Kidney capillary endothelial cell (primary cell): ENCODE data around the gene ETFB.

ENCODE experiments used
- DNase-seq: peaks from one replicate; pipeline ENCODE4 v3.0.0-alpha.2; 2018; ENCODE audit warnings: low spot score

Gene ETFB

GRCh38 chr19:51327066-51328001, 38.9 kb downstream of the ETFB start:
- peak; percentile 30 for DNase-seq

GRCh38 chr19:51326216-51327065, 39.7 kb downstream of the ETFB start:
- DNase-seq: no peak

- DNase-seq: no peak
These were observed 40.8 kb downstream of the ETFB start for GRCh38 chr19:51325161-51325976.

GRCh38 chr19:51324167-51324481, 42.1 kb downstream of the ETFB start:
- no peak for DNase-seq

GRCh38 chr19:51323481-51324166, 42.6 kb downstream of the ETFB start:
- DNase-seq: no peak

- no peak for DNase-seq
These were observed 44.4 kb downstream of the ETFB start for GRCh38 chr19:51321799-51322198.

GRCh38 chr19:51320280-51320657, 45.9 kb downstream of the ETFB start:
- no peak for DNase-seq

- no peak for DNase-seq
These were observed 46.4 kb downstream of the ETFB start for GRCh38 chr19:51319649-51320279.

- no peak for DNase-seq
These were observed 47.2 kb downstream of the ETFB start for GRCh38 chr19:51318687-51319648.

- no peak for DNase-seq
These were observed 48.2 kb downstream of the ETFB start for GRCh38 chr19:51317968-51318367.

GRCh38 chr19:51317376-51317775, 48.8 kb downstream of the ETFB start:
- no peak for DNase-seq

GRCh38 chr19:51316688-51317087, 49.5 kb downstream of the ETFB start:
- no peak for DNase-seq

GRCh38 chr19:51311351-51312257, 54.6 kb downstream of the ETFB start, which contains the start of gene IGLON5:
IGLON5 (plus strand) TSS chr19:51311644; CDS start chr19:51311848, 204 bp downstream.
- DNase-seq: no peak

- DNase-seq: no peak
These were observed 60.7 kb downstream of the ETFB start for GRCh38 chr19:51305479-51305878.

- DNase-seq: no peak
These were observed 64.9 kb downstream of the ETFB start for GRCh38 chr19:51301266-51301665.

GRCh38 chr19:51297406-51297805, 68.8 kb downstream of the ETFB start:
- no peak for DNase-seq

GRCh38 chr19:51296336-51297093, 69.7 kb downstream of the ETFB start:
- DNase-seq: no peak
